NOMO-1 (cell line): ENCODE results near the gene ITGA6.
A peak's percentile ranks its signal among the peaks of the same experiment; 100 is the strongest.

Experiments
- DNase-seq, 2 experiments: peaks; one replicate each; lab custom pipeline; 2025; ENCODE audit not compliant: unreplicated experiment in 2 of 2; lab: John Stamatoyannopoulos, UW

ITGA6 gene

GRCh38 chr2:172439509-172439860 lies 12.1 kb downstream of the ITGA6 start:
- no peak for DNase-seq

- DNase-seq: no peak
Measured at GRCh38 chr2:172439911-172440310, 12.5 kb downstream of the ITGA6 start.

GRCh38 chr2:172440795-172441194 lies 13.4 kb downstream of the ITGA6 start:
- DNase-seq: no peak

DNA sequence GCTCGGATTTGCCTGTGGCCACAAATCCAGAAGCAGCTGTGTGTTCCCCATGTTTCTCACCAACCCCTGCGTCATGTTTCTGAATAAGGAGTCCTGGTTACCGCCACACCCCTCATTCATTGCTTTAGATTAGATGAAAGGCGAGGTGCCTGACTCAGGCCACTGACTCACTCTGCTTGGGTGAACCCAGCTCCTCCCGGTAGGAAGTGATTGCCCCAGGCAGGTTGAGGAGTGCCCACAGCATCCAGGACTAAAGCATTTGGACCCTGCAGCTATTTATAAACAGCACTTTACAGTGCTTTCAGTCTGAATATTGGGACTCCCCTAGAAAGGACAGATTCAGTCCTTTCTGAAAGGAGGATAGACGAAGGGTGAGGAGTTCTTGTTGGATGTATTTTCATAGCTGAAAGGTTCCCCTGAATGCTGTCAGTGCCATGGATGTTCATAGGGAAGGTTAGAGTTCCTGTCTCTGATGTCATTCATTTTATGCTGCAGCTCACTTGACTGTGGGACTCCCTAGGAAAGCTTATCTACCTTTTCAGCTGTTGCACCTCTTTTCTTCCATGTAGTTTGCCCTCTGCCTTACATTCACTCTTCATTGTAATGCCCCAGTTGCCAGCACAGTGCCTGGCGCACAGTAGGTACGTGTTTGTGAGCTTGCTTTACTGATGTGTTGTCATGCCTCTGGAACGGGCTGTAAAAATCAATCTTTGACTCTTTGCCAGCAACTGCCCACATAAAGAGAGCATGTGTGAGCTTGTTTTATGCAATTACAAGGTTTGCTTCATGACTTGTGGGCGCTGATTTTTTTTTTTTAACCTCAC lies 14.9 kb downstream of the ITGA6 start:
- DNase-seq: no peak

DNA sequence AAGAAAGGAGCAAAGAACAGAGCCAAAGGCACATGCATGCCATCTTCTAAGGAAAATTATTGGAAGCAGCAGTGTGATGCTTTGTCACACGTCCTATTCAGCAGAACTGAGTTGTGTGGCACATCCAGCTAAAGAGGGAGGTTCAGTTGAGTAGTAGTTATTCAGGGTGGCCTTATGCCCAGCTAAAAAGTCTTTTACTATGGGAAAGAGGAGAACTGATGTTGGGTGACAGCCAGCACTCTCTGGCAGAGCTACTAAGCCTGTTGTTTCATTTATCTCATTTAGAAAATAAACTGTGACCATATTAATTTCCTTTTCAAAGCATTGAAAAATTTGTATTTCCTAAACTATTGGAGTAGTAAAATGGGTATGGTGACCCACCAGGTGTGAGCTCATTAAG lies 18.5 kb downstream of the ITGA6 start:
- DNase-seq: no peak

DNA sequence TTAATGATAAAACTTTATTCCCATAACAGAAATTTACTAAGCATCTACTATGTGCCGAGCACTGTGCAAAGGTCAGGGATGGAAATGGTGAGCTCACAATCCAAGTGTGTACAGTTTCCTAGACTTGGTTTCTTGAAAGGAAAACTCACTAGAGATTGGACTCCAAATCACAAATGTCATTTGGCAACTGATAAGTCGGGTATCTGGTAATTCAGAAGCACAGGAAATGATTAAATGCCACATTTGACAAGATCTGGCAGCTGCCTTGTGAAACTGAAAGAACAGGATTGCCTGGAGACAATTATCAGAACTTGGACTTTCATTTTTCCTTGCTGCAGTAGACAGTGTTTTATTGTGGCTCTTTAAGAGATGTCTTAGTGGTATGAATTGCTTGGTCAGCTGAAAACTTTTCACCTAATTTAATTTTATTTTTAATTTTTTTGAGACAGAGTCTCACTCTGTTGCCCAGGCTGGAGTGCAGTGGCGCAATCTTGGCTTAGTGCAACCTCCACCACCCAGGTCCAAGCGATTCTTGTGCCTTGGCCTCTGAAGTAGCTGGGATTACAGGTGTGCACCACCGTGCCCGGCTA lies 19.2 kb downstream of the ITGA6 start:
- DNase-seq: peak in 1 of 2 experiments; percentile 16

GRCh38 chr2:172447811-172448493 lies 20.6 kb downstream of the ITGA6 start:
- no peak for DNase-seq

GRCh38 chr2:172448544-172449267 lies 21.3 kb downstream of the ITGA6 start:
- DNase-seq: no peak

DNA sequence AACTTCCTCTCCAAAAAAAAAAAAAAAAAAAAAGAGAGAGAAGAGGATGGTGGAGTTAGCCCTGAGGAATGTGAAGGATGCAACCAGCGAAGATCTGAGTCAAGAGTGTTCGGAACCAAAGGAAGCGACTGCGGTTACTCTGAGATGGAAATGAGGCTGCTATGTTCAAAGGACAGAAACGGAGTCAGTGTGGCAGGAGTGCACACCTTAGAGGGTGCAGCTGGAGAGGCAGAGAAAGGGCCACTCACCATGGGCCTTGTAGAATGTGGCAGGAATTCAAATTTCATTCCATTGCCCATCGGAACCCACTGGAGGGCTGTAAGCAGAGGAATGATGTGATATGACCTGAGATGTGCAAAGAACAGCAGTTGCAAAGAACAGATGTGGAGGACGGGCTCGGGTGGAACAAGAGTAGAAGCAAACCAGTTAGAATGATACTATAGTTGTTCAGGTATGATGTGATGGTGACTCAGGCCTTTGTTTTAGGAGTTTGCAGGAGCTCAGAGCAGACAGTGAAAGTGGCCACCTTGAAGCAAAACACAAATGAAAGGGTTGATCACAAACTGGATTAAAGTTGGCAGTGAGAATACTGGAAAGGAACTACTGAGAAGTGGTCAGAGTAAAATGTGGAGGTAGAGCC lies 22.6 kb downstream of the ITGA6 start:
- no peak for DNase-seq

DNA sequence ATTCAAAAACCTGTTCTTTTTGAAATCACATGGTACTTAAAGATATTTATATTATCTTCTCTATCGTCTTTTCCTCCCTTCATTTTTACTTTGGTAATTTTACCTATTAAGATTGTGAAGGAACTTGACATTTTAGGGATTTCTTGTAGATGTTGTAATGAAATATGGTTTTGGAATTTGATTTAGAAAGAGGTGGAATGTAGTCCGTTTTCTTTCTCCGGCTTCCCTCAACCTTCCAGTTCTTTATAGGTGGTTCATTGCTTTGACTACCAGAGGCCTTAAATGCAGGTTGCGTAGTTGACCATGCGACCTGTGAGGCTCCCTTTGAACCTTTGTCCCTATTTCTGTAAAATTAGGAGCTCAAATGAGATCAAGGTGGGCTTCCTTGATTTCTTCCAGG lies 24.5 kb downstream of the ITGA6 start:
- no peak for DNase-seq

DNA sequence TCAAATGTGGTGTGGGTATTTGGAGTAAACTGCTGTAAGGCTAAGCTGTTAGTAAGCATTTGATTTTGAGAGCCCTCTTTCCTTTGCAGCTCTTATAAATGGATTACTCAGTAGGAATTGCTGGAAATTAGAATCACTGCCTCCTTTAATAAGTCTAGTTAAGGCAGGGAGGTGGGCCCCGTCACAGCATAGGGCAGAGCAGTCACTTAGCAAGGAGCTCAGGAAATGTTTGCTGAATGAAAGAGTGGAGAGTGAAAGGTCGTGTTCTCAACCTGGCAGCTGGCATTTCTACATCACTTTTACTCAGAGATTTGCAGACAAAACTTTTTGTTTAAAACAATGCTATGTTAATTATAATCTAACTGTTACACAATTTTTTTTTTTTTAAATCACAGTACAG lies 25.5 kb downstream of the ITGA6 start:
- no peak for DNase-seq

DNA sequence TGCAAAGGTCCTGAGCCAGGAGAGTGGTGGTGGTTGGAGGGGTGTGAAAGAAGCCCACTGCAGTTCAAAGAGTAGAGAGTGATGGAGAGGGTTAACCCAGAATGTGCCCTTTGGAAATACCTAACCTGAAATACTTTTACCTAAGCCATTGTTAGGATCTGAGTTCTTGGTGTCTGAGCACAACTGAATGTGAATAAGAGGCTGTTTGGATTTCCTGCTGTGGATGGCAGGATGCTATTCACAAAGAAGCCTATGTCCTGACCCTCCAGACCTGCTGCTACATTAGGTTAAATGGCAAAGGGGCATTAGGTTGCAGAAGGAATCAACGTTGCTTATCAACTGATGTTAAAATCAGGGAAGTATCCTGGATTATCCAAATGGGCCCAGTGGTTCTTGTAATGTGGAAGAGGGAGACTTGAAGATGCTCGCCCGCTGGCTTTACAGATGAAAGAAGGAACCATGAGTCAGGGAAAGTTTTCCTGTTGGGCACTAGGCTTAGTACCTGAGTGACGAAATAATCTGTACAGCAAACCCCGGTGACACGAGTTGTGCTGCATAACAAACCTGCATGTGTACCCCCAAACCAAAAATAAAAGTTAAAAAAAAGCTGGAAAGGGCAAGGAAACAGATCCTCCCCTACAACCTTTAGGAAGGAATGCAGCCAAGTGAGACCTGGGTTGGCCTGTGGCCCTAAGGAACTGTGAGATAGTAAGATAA lies 27.2 kb downstream of the ITGA6 start:
- DNase-seq: no peak

DNA sequence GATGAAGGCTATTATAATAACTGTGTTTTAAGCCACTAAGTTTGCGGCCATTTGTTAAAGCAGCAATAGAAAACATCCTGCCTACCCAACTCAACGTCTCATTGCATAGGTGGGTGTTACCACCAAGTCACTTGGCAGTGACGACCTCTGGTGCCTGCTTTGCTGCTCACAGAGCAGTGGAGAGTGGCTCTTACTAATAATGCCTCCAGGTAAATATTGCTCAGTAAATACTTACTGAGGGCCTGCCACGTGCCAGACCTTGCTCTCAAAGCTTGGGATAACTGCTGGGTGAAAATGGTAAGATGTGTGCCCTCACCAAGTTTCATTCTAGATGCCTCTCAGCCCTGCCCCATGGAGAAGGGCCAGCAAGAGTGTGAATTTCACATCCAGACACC lies 27.7 kb downstream of the ITGA6 start:
- no peak for DNase-seq

GRCh38 chr2:172456002-172456401 lies 28.6 kb downstream of the ITGA6 start:
- DNase-seq: no peak

DNA sequence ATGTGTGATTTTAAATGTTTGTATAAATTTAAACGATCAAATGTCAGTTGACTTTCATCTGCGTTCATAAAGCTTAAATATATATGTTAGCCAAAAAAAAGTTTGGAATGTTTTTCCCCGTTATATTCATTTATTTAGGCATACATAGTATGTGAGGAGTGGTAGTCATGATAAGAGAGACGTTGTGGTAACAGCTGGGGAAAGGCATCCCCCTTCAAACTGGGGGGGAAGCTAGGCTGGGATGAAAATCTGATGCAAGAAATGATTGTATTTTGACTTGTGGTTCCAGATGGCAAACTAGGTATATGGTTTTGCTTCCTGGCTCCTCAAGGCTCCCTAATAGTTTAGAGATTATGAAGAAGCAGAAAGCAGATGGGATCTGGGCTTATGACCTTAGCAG lies 30.1 kb downstream of the ITGA6 start:
- no peak for DNase-seq

DNA sequence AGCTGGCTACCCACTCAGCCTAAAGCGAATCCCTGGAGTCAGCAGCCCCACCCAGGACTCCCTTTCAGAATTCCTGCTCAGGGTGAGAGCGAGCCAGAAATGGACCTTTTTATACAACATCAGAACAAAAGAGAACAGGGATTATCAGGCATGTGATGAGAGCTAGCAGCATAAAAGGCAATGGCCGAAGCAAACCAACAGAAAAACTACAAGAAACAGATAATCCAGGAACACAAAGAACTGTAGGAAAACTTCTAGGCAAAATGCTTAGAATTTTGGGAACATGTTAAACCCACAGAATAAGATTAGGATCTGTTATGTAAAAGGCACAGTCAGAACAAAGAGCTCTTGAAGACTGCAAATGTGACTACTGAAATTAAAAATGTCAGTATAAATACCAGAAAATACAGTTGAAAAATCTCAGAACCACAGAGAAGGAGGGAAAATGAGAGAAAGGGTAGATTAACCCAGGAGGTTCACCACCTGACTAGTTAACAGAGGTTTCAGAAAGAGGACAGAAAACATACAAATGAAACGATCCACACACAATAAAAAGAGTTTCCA lies 31.3 kb downstream of the ITGA6 start:
- DNase-seq: no peak

DNA sequence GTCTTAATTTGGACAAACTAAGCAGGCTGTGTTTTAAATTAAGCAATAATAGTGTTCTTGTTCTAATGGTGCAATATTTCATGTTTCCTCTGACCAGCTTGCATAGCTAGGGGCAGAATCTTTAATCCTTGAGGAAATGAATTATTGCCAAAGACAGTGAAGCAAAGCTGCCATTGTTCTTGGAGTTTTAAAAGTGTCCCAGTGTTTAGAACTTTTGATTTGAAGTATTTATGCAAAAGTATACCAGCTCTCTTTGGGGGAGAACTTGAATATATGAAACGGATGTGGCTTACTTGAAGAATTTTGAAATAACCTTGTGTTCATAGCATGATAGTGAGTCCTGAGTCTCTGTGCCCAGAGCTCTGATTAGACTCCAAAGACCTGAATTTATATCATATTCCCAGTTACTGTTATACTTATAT lies 33.4 kb downstream of the ITGA6 start:
- peak; percentile 50 to 88 for DNase-seq

DNA sequence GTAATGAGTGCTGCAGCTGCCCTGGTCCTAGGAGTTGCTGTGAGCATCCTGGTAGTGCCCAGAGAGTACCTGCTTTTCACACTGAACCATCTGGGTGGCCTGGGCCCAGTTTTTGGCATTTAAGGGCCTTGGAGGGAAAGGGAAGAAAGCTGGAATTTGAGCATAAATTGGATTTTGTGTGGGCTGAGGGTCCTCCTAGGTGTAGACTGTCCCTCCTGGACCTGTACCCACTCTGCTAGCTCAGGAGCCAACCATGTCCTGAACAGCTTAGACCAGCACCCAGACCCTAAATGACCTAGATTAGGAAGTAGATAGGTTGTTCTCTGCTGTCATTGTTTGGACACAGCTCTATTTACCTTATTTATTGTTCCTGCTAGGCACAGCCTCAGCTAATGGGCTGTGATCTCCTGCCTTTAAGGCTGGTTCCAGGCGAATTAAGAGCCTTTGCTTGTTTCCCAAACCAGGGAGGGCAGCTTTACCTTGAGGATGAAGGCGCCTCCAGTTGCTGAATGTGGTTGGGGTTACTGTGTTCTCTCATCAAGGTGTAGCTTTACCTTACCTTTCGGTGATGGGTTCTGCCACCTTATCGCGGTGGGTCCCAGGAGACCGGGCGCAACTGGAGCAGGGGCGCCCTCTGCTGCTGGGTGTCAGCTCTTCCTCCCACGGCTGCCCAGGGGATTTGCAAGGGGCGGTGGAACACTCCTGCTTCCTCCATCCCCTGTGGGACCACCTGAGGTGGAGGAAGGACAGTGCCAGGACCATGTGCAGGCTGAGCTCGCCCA lies 34.4 kb downstream of the ITGA6 start:
- DNase-seq: peak; percentile 43 to 49

- DNase-seq: peak in 1 of 2 experiments; percentile 43
Measured at GRCh38 chr2:172462373-172462848, 35.0 kb downstream of the ITGA6 start.
